DND-41 (cell line): ENCODE measurements around the gene TADA2A.

Experiments used
- ATAC-seq: fragments of 200-7000 bp; cut with Tn5 transposase; 3 replicates; pipeline ENCODE4 v1.9.1; 2021; ENCODE audit warnings: low read depth; ENCODE audit not compliant: insufficient read depth
- DNase-seq: peaks from one replicate; pipeline ENCODE4 v3.0.0-alpha.2; 2020
- H2AFZ ChIP-seq: 2 replicates; pipeline ENCODE4 v1.6.0; 2012; ENCODE audit warnings: low read depth, low read length
- H3K27ac ChIP-seq: 2 replicates; pipeline ENCODE4 v1.5.1; 2012; ENCODE audit warnings: low read length, inconsistent platforms
- H3K27me3 ChIP-seq: fragments of 200-600 bp; sonication (generic); 2 replicates; pipeline ENCODE4 v1.6.0; 2012; ENCODE audit warnings: low read length, mild to moderate bottlenecking, inconsistent platforms; ENCODE audit not compliant: insufficient read depth, poor library complexity
- H3K36me3 ChIP-seq: 2 replicates; pipeline ENCODE4 v1.5.1; 2012; ENCODE audit warnings: low read length, inconsistent platforms; ENCODE audit not compliant: insufficient read depth
- H3K4me1 ChIP-seq: 2 replicates; pipeline ENCODE4 v1.5.1; 2012; ENCODE audit warnings: mild to moderate bottlenecking, low read length; ENCODE audit not compliant: insufficient read depth
- H3K4me2 ChIP-seq: 2 replicates; pipeline ENCODE4 v1.6.0; 2012; ENCODE audit warnings: mild to moderate bottlenecking, moderate library complexity, low read length, inconsistent platforms; ENCODE audit not compliant: insufficient read depth
- H3K4me3 ChIP-seq, 2 experiments: fragments of 200-600 bp in 1 of 2; shearing (Covaris generic) in 1 of 2; 2 replicates each; pipeline ENCODE4 v1.5.1; 2012 to 2016; ENCODE audit warnings: inconsistent platforms in 2 of 2, low read length in 2 of 2, mild to moderate bottlenecking in 2 of 2, low read depth in 1 of 2, moderate library complexity in 1 of 2
- H3K79me2 ChIP-seq: 2 replicates; pipeline ENCODE4 v1.6.0; 2012; ENCODE audit warnings: low read length, inconsistent platforms; ENCODE audit not compliant: insufficient read depth
- H3K9ac ChIP-seq: 2 replicates; pipeline ENCODE4 v1.6.0; 2012; ENCODE audit warnings: low read depth, mild to moderate bottlenecking, inconsistent platforms, low read length, moderate library complexity
- H3K9me3 ChIP-seq: 2 replicates; pipeline ENCODE4 v1.5.1; 2012; ENCODE audit warnings: low read length, moderate library complexity, mild to moderate bottlenecking, inconsistent platforms; ENCODE audit not compliant: insufficient read depth, severe bottlenecking
- H4K20me1 ChIP-seq: 2 replicates; pipeline ENCODE4 v1.6.0; 2012; ENCODE audit warnings: low read length; ENCODE audit not compliant: insufficient read depth
- EZH2 ChIP-seq: IDR thresholded peaks from 3 replicates; pipeline ENCODE4 v1.6.1; 2012; ENCODE audit warnings: borderline replicate concordance, low read depth, mild to moderate bottlenecking, moderate library complexity, low read length, inconsistent platforms; ENCODE audit not compliant: severe bottlenecking
- TF ChIP-seq, protein P1 (sequence below): IDR thresholded peaks from 2 replicates; pipeline ENCODE4 v1.5.1; 2012; ENCODE audit warnings: borderline replicate concordance, low read length, moderate library complexity, mild to moderate bottlenecking; ENCODE audit not compliant: poor library complexity, severe bottlenecking; ENCODE audit errors: extremely low read depth

Gene TADA2A

GRCh38 chr17:37417852-37418251 lies 11.2 kb downstream of the TADA2A start:
- Histone ChIP-seq H3K4me1 (peaks cover 5% of the 10 kb centered on the region; the same call in 1 of the 2 replicates), H3K27me3 (no peaks in the 10 kb centered on the region), H4K20me1 (peaks cover 8% of the 10 kb centered on the region; the same call in 1 of the 2 replicates), H3K79me2 (peaks cover 68% of the 10 kb centered on the region), H2AFZ (no peak overlapping the region), H3K27ac (no peak overlapping the region), H3K9ac (no peak overlapping the region), H3K9me3 (no peaks in the 10 kb centered on the region), H3K4me3 (no peak overlapping the region), H3K4me2 (no peak overlapping the region), H3K36me3 (peaks cover 86% of the 10 kb centered on the region)
- DNase-seq = no peak
- no peak for ATAC-seq
- TF ChIP-seq, protein P1, sequence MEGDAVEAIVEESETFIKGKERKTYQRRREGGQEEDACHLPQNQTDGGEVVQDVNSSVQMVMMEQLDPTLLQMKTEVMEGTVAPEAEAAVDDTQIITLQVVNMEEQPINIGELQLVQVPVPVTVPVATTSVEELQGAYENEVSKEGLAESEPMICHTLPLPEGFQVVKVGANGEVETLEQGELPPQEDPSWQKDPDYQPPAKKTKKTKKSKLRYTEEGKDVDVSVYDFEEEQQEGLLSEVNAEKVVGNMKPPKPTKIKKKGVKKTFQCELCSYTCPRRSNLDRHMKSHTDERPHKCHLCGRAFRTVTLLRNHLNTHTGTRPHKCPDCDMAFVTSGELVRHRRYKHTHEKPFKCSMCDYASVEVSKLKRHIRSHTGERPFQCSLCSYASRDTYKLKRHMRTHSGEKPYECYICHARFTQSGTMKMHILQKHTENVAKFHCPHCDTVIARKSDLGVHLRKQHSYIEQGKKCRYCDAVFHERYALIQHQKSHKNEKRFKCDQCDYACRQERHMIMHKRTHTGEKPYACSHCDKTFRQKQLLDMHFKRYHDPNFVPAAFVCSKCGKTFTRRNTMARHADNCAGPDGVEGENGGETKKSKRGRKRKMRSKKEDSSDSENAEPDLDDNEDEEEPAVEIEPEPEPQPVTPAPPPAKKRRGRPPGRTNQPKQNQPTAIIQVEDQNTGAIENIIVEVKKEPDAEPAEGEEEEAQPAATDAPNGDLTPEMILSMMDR = no peak
- TF ChIP-seq EZH2 = no peak

GRCh38 chr17:37422971-37423625 lies 16.4 kb downstream of the TADA2A start:
- Histone ChIP-seq H3K9ac (no peak overlapping the region), H3K4me3 (no peak overlapping the region), H3K9me3 (no peaks in the 10 kb centered on the region), H3K36me3 (peaks cover 85% of the 10 kb centered on the region), H3K27me3 (no peaks in the 10 kb centered on the region), H4K20me1 (peaks cover 8% of the 10 kb centered on the region; the same call in 1 of the 2 replicates), H3K27ac (no peak overlapping the region), H3K4me1 (no peaks in the 10 kb centered on the region), H3K4me2 (no peak overlapping the region), H3K79me2 (peaks cover 30% of the 10 kb centered on the region), H2AFZ (no peak overlapping the region)
- TF ChIP-seq, protein P1 = no peak
- TF ChIP-seq EZH2 = no peak
- DNase-seq (no peak), ATAC-seq (no peak)

- Histone ChIP-seq H3K27me3 (no peaks in the 10 kb centered on the region), H2AFZ (no peak overlapping the region), H3K9me3 (no peaks in the 10 kb centered on the region), H3K27ac (no peak overlapping the region), H3K79me2 (peaks cover 18% of the 10 kb centered on the region), H3K36me3 (peaks cover 81% of the 10 kb centered on the region), H3K4me2 (no peak overlapping the region), H4K20me1 (peaks cover 4% of the 10 kb centered on the region; the same call in 1 of the 2 replicates), H3K4me3 (no peak overlapping the region), H3K9ac (no peak overlapping the region), H3K4me1 (no peaks in the 10 kb centered on the region)
- ATAC-seq (no peak), DNase-seq (no peak)
- no peak for TF ChIP-seq EZH2
- TF ChIP-seq, protein P1 = no peak
Measured at GRCh38 chr17:37425268-37425667, 18.6 kb downstream of the TADA2A start.
